ENCODE measurements around the gene ASS1.

The ASS1 gene

GRCh38 chr9:130463763-130464745, 19.3 kb downstream of the ASS1 start:
- H3K27me3 ChIP-seq (ENCODE audit: control insufficient read depth, insufficient read depth, low read length): no peaks in the 10 kb centered on the region
- H3K36me3 ChIP-seq (ENCODE audit: control insufficient read depth, insufficient read depth, low read length): no peaks in the 10 kb centered on the region
- H3K9ac ChIP-seq (ENCODE audit: low read length): no peak overlapping the region
- H3K4me1 ChIP-seq (ENCODE audit: control insufficient read depth, insufficient read depth, low read length): no peaks in the 10 kb centered on the region
- no peak overlapping the region for H3K4me3 ChIP-seq (ENCODE audit: low read length)
- no peaks in the 10 kb centered on the region for H3K9me3 ChIP-seq (ENCODE audit: control insufficient read depth, low read length)

DNA sequence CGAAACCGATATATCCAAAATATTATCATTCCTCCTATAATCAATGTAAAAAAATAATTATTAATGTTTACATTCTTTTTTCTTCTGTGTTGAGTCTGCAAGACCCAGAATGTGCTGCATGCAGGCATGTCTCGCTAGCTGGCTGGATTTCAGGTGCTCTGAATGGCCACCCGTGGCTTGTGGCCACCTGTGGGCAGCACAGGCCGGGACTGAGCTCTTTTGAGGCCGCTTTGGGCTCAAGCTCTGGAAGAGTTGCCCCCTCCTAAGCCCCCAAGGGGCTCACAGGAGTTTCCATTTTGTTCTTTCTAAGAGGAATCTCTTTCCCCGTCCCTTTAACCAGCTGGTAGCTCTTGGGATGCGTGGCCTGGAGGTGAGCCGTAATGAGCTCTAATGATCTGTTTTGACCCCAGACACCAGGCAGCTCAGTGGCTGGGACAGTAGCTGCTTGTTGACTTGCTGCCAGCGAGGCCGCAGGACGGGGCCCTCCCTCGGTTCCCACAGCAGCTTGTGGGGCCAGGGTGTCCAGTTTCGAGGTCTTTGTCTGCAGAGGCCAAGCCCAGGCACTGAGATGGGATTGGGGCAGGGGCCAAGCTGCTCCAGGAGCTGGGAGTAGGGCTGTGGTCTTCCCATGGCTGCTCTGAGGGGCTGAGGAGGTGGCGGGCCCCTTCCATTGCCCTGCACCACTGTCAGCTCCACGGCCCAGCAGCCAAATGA, 20.8 kb downstream of the ASS1 start:
- no peaks in the 10 kb centered on the region for H3K36me3 ChIP-seq (ENCODE audit: control insufficient read depth, insufficient read depth, low read length)
- H3K4me1 ChIP-seq (ENCODE audit: control insufficient read depth, insufficient read depth, low read length): no peaks in the 10 kb centered on the region

DNA sequence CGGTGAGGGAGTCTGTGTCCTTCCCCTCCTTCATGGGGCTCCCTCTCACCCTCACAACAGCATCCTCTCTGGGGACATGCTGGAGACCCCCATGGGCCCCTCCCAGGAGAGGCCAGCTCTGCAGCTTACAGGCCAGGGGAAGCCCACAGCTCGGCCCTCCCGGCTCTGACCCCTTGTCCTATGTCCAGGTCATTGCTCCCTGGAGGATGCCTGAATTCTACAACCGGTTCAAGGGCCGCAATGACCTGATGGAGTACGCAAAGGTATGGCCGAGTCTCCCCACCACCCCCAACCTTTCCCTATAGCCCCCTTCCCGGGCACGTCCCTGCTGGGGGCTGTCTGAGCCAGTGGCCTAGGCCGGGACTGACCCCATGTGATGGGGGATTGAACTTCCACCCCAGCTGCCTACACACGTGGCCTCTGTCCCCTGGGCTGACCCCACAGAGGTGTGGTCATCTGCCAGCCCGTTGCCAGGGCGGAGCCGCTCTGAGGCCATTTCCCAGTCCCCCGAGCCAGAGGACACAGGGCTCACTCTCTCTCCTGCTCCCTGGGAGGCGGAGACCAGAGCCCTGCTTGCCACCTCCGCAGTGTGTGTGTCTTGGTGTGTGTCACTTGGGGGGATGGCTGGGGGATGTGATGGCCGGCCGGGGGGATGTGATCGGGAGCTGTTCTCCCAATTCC, 21.9 kb downstream of the ASS1 start:
- Histone ChIP-seq H3K27me3 (ENCODE audit: control insufficient read depth, insufficient read depth, low read length) (no peaks in the 10 kb centered on the region), H3K4me3 (ENCODE audit: low read length) (no peak overlapping the region), H3K36me3 (ENCODE audit: control insufficient read depth, insufficient read depth, low read length) (no peaks in the 10 kb centered on the region), H3K9ac (ENCODE audit: low read length) (no peak overlapping the region), H3K4me1 (ENCODE audit: control insufficient read depth, insufficient read depth, low read length) (no peaks in the 10 kb centered on the region), H3K9me3 (ENCODE audit: control insufficient read depth, low read length) (no peaks in the 10 kb centered on the region)

More for the DNA sequence above, 20.8 kb downstream of the ASS1 start:
- H3K27me3 ChIP-seq (ENCODE audit: control insufficient read depth, insufficient read depth, low read length): no peaks in the 10 kb centered on the region
- H3K9ac ChIP-seq (ENCODE audit: low read length): no peak overlapping the region
- no peak overlapping the region for H3K4me3 ChIP-seq (ENCODE audit: low read length)
- no peaks in the 10 kb centered on the region for H3K9me3 ChIP-seq (ENCODE audit: control insufficient read depth, low read length)

DNA sequence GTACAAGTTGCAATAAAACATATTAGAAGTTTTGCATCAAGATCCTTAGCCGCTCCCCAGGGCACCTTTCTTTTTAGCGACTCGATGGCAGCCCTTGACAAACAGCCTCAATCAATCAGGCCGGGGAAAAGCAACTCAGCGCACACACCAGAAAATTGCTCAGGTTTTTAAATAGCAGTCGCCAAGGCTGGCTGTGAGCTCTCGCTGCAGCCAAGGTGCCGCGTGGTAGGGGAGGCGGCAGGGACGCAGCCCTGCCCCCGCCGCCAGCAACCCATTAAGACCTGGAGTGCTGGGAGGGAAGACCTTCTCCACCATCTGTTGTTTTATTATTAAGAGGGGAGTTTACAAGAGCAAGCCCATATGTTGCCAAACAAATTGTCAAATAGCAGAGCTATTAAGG, 22.6 kb downstream of the ASS1 start:
- H3K27me3 ChIP-seq (ENCODE audit: control insufficient read depth, insufficient read depth, low read length): no peaks in the 10 kb centered on the region
- no peaks in the 10 kb centered on the region for H3K9me3 ChIP-seq (ENCODE audit: control insufficient read depth, low read length)
- no peak overlapping the region for H3K4me3 ChIP-seq (ENCODE audit: low read length)
- no peak overlapping the region for H3K9ac ChIP-seq (ENCODE audit: low read length)
- H3K36me3 ChIP-seq (ENCODE audit: control insufficient read depth, insufficient read depth, low read length): no peaks in the 10 kb centered on the region
- no peaks in the 10 kb centered on the region for H3K4me1 ChIP-seq (ENCODE audit: control insufficient read depth, insufficient read depth, low read length)

GRCh38 chr9:130468566-130468965, 23.8 kb downstream of the ASS1 start:
- Histone ChIP-seq H3K9me3 (ENCODE audit: control insufficient read depth, low read length) (no peaks in the 10 kb centered on the region), H3K4me3 (ENCODE audit: low read length) (no peak overlapping the region), H3K27me3 (ENCODE audit: control insufficient read depth, insufficient read depth, low read length) (no peaks in the 10 kb centered on the region), H3K9ac (ENCODE audit: low read length) (no peak overlapping the region), H3K36me3 (ENCODE audit: control insufficient read depth, insufficient read depth, low read length) (no peaks in the 10 kb centered on the region), H3K4me1 (ENCODE audit: control insufficient read depth, insufficient read depth, low read length) (no peaks in the 10 kb centered on the region)

DNA sequence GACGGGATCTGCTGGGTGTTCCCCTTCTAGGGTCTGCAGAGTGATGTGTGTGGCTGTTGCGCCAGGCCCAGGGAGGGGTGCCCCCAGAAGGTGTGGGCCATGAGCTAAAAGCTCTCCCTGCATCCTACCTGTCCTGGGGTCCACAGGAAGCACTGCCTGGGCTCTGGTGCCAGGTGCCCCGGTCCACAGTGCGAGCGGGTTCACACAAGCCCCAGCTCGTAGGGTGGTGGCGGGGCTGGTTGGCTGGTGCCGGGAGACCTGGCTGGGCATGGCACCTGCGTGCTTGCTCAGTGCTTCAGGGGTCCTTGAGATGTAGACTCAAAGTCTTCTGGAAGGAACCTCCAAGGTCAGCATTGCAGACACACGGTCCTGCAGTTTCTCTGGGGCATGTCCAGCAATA, 25.5 kb downstream of the ASS1 start:
- H3K36me3 ChIP-seq (ENCODE audit: control insufficient read depth, insufficient read depth, low read length): no peaks in the 10 kb centered on the region
- H3K4me3 ChIP-seq (ENCODE audit: low read length): no peak overlapping the region
- no peaks in the 10 kb centered on the region for H3K4me1 ChIP-seq (ENCODE audit: control insufficient read depth, insufficient read depth, low read length)
- no peak overlapping the region for H3K9ac ChIP-seq (ENCODE audit: low read length)
- H3K9me3 ChIP-seq (ENCODE audit: control insufficient read depth, low read length): no peaks in the 10 kb centered on the region
- H3K27me3 ChIP-seq (ENCODE audit: control insufficient read depth, insufficient read depth, low read length): no peaks in the 10 kb centered on the region

DNA sequence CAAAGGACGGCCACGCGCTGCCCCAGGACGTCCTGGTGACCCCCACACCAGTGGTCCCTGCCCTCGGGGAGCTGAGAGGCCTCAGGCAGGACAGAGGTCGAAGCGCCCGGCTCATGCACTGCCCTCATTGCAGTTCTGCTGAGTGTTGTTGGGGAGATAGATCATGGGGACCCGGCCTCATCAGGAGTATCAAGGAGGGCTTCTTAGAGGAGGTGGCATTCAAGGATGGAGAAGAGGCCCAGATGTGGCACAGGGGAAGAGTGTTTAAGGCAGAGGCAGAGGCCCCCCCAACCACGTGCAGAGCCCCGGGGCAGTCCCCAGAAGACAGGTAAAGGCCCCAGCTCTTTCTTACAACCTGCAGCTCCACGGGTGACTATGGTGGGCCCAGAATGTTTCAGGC, 26.2 kb downstream of the ASS1 start:
- Histone ChIP-seq H3K36me3 (ENCODE audit: control insufficient read depth, insufficient read depth, low read length) (no peaks in the 10 kb centered on the region), H3K4me3 (ENCODE audit: low read length) (no peak overlapping the region), H3K9me3 (ENCODE audit: control insufficient read depth, low read length) (no peaks in the 10 kb centered on the region), H3K9ac (ENCODE audit: low read length) (no peak overlapping the region), H3K27me3 (ENCODE audit: control insufficient read depth, insufficient read depth, low read length) (no peaks in the 10 kb centered on the region), H3K4me1 (ENCODE audit: control insufficient read depth, insufficient read depth, low read length) (no peaks in the 10 kb centered on the region)

DNA sequence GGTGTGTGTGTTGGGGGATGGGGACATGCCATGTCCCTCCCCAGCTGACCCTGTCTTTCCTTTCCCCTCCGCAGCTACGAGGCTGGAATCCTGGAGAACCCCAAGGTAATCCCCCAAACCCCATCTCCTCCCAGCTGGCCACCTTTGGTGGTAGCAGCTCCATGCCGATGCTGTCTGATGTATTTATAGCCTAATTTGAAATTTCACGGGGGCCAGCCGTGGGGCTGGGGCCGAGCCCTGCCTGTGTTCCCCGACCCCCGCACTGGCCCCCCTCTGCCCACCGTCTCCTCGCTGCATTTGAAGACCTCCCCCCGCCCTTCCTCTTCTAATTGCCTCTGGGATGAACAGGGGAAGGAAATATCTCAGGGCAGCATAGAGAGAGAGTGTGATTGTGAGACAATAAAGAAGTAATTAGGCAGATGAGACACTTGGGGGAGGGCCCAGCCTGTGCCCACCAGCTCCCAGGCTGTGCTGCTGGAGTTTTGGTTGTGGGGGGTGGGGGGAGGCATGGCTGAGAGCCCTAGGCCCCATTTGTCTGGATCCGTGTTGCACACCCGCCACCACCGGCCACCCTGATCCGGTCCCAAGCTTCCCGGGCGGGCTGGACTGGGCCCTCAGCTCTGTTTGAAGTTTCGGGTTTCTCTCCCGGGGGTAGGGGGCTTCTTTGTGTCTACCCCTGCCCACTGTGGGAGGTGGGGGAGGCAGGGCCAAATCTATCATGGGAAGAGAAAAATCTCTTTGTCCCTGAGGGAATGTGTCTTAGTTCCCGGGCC, 26.8 kb downstream of the ASS1 start:
- no peaks in the 10 kb centered on the region for H3K36me3 ChIP-seq (ENCODE audit: control insufficient read depth, insufficient read depth, low read length)
- no peaks in the 10 kb centered on the region for H3K27me3 ChIP-seq (ENCODE audit: control insufficient read depth, insufficient read depth, low read length)
- no peaks in the 10 kb centered on the region for H3K4me1 ChIP-seq (ENCODE audit: control insufficient read depth, insufficient read depth, low read length)
- no peak overlapping the region for H3K4me3 ChIP-seq (ENCODE audit: low read length)
- no peak overlapping the region for H3K9ac ChIP-seq (ENCODE audit: low read length)
- no peaks in the 10 kb centered on the region for H3K9me3 ChIP-seq (ENCODE audit: control insufficient read depth, low read length)

- Histone ChIP-seq H3K9me3 (ENCODE audit: control insufficient read depth, low read length) (no peaks in the 10 kb centered on the region), H3K4me1 (ENCODE audit: control insufficient read depth, insufficient read depth, low read length) (no peaks in the 10 kb centered on the region), H3K27me3 (ENCODE audit: control insufficient read depth, insufficient read depth, low read length) (no peaks in the 10 kb centered on the region), H3K36me3 (ENCODE audit: control insufficient read depth, insufficient read depth, low read length) (no peaks in the 10 kb centered on the region), H3K4me3 (ENCODE audit: low read length) (no peak overlapping the region), H3K9ac (ENCODE audit: low read length) (no peak overlapping the region)
These were observed 27.5 kb downstream of the ASS1 start for GRCh38 chr9:130472184-130472705.

- Histone ChIP-seq H3K4me3 (ENCODE audit: low read length) (no peak overlapping the region), H3K36me3 (ENCODE audit: control insufficient read depth, insufficient read depth, low read length) (no peaks in the 10 kb centered on the region), H3K9me3 (ENCODE audit: control insufficient read depth, low read length) (no peaks in the 10 kb centered on the region), H3K9ac (ENCODE audit: low read length) (no peak overlapping the region), H3K27me3 (ENCODE audit: control insufficient read depth, insufficient read depth, low read length) (no peaks in the 10 kb centered on the region), H3K4me1 (ENCODE audit: control insufficient read depth, insufficient read depth, low read length) (no peaks in the 10 kb centered on the region)
These were observed 28.2 kb downstream of the ASS1 start for GRCh38 chr9:130473009-130473408.

DNA sequence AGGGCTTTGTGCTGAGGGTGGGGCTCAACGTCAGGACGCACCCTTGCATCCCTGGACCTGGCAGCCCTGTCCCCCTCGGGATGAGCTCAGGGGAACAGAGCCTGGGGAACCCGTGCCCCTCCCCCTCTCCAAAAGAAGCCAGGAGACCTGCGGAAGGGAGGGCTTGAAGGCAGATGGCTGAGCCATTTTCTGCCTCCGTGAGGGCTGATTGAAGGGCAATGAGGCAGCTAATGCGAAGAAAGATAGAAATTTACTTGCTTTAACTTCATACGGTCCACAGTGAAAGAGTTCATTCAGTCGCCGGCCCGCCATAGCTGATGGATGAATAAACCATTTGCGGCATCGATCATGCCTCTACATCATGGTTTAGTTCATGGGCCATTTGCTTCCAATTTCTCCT, 28.8 kb downstream of the ASS1 start:
- H3K4me3 ChIP-seq (ENCODE audit: low read length): no peak overlapping the region
- no peaks in the 10 kb centered on the region for H3K4me1 ChIP-seq (ENCODE audit: control insufficient read depth, insufficient read depth, low read length)
- H3K36me3 ChIP-seq (ENCODE audit: control insufficient read depth, insufficient read depth, low read length): no peaks in the 10 kb centered on the region
- no peaks in the 10 kb centered on the region for H3K9me3 ChIP-seq (ENCODE audit: control insufficient read depth, low read length)
- H3K27me3 ChIP-seq (ENCODE audit: control insufficient read depth, insufficient read depth, low read length): no peaks in the 10 kb centered on the region
- no peak overlapping the region for H3K9ac ChIP-seq (ENCODE audit: low read length)
